Transverse colon (tissue), 4 donors: ENCODE data around the gene CARMIL3.

Experiments used
- EP300 ChIP-seq: sonication (generic); formaldehyde crosslinking; IDR thresholded peaks from one replicate; pipeline ENCODE4 v1.6.1; 2017; ENCODE audit warnings: antibody characterized with exemption, low read depth
- POLR2A ChIP-seq: fragments of 450-650 bp; IDR thresholded peaks from one replicate; pipeline ENCODE4 v1.6.1; 2016; ENCODE audit warnings: antibody characterized with exemption, mild to moderate bottlenecking, moderate library complexity
- POLR2AphosphoS5 ChIP-seq, 3 donors: sonication (generic); formaldehyde crosslinking; IDR thresholded peaks; one replicate each; pipeline ENCODE4 v1.6.1; 2016; ENCODE audit warnings: antibody characterized with exemption in 3 of 3
- TF ChIP-seq, protein P1 (sequence below), 5 experiments: fragments of 200-600 bp in 3 of 5; fragments of 450-650 bp in 2 of 5; sonication (generic) in 3 of 5; IDR thresholded peaks; 1 replicate in 2 of 5; 2 replicates in 3 of 5; pipeline ENCODE4 v1.5.1; 2016 to 2017; ENCODE audit warnings: antibody characterized with exemption in 5 of 5, inconsistent platforms in 3 of 5, mild to moderate bottlenecking in 2 of 5, moderate library complexity in 1 of 5

- TF ChIP-seq, protein P1, sequence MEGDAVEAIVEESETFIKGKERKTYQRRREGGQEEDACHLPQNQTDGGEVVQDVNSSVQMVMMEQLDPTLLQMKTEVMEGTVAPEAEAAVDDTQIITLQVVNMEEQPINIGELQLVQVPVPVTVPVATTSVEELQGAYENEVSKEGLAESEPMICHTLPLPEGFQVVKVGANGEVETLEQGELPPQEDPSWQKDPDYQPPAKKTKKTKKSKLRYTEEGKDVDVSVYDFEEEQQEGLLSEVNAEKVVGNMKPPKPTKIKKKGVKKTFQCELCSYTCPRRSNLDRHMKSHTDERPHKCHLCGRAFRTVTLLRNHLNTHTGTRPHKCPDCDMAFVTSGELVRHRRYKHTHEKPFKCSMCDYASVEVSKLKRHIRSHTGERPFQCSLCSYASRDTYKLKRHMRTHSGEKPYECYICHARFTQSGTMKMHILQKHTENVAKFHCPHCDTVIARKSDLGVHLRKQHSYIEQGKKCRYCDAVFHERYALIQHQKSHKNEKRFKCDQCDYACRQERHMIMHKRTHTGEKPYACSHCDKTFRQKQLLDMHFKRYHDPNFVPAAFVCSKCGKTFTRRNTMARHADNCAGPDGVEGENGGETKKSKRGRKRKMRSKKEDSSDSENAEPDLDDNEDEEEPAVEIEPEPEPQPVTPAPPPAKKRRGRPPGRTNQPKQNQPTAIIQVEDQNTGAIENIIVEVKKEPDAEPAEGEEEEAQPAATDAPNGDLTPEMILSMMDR (IDR thresholded peaks at IDR 0.05), result no peak
- TF ChIP-seq POLR2AphosphoS5 (IDR thresholded peaks at IDR 0.05) (no peak), POLR2A (no peak), EP300 (no peak)
Observed at GRCh38 chr14:24077086-24077485, 25.3 kb downstream of the CARMIL3 start.
